Measurements from ENCODE around the gene KCNIP3.
"Not testable (repeated sequence)": the region's sequence is repeated elsewhere in the genome, so short reads cannot be mapped to it uniquely, and the experiment has no call there.

KCNIP3 gene

DNA sequence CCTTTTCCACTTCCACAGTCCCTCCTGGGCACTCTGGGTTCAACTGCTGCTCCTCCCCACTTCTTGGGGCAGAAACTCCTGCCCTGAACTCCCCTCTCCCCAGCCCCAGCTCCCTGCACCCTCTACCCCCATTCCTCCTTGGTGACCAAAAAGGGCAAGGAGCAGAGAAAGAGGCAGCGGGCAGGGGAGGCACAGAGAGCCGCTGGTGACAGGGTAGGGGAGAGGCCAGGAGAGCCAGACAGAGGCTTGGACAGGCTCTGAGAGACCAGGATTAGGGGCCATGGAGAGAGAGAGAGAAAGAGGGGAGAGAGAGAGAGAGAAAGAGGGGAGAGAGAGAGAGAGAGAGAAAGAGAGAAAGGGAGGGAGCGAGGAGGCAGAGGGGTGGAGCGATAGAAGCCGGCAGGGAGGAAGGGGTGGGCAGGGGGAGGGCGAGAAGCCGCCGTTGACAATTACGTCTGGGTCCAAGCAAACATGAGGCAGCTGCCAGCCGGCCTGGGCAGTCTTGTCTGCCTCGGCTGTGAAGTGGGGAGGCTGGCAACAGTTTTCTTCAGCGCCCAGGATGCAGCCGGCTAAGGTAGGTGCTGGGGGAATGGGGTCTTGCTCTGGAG lies at the start of gene KCNIP3:
Gene KCNIP3 (plus strand): TSS at position 468 of the 608 bp plus-strand sequence. CDS start 92 bp downstream, at position 560.
- no peak for DNase-seq

DNA sequence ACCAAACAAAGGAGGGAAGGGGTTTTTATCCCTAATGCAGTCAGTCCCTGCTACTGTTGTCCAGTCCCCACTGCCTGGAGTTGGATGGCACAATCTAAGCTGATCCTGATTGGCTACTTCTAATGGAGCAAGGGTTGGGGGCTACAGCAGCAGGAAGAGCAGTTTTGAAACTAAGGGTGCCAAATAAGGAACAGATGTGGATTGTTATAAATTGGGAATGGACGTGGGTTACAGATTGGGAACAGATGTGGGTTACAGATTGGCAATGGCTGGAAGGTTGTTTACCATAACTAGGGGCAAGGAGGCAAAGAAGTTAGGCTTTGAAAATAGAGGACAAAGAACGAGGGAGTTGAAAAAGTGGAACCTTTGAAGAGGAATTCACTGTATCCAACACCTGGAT lies 38.9 kb upstream of the KCNIP3 start:
- DNase-seq: no peak

DNA sequence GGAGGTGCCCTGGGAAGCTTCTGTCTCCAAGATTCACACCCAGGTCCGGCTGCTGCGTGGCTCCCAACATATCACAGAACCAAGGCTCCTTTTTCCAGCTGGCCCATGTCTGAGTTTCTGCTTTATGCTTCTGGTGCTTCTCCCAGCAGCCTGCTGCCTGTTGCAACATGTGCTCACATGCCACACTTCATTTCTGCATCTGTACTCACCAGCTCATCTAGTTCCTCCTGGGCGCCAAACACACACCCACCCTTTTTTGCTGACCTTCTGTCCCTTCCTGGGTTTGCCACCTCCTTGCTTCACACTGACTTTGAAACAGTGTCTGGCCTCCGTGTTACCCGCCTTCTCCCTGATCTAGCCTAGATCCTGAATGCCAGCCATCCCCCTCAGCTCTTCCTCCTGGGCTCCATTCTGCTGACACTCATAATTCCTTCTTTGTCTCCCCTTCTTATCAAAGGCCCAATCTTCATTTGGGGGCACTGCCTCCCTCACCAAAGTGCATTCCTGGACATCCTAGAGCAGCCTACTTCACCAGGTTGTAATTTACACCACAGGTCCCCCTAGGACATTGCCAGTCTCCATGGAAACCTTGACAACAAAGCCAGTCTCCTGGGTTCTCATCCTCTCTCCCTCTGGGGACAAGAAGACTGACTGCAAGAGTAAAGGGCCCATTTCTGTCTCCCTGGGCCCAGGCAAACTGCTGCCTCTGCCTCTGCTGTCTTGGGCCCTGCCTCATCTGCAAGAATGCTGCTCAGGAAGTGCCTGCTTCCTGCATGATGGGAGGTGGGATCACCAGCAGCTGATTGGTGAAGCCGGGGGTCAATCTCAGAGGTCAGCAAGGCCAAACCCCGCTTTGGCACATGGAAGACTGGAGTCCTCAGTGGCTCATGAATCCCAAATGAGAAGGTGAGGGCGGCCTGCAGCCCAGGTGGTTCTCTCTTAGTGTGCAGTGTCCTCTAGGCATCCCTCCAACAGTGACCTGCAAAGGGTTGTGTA lies 36.8 kb upstream of the KCNIP3 start:
- no peak for DNase-seq

DNA sequence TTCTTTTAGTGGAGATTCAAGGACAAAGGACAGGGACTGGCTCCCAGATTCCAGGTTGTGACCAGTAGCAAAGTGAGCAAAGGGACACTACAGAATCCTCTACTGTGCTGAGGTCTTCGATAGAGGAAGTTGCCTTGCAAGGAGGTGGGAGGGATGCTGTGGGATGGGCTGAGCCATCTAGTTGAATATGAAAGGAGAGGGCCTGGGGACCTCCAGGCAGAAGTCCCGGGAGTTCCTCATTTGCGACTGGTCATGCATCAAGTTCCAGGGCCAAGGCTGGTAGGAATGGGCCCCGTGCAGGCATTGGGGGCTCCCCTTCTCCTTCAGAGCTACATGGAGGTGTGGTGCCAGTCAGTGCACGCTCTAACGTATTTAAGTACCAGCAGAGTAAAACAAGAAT lies 35.5 kb upstream of the KCNIP3 start:
- no peak for DNase-seq

DNA sequence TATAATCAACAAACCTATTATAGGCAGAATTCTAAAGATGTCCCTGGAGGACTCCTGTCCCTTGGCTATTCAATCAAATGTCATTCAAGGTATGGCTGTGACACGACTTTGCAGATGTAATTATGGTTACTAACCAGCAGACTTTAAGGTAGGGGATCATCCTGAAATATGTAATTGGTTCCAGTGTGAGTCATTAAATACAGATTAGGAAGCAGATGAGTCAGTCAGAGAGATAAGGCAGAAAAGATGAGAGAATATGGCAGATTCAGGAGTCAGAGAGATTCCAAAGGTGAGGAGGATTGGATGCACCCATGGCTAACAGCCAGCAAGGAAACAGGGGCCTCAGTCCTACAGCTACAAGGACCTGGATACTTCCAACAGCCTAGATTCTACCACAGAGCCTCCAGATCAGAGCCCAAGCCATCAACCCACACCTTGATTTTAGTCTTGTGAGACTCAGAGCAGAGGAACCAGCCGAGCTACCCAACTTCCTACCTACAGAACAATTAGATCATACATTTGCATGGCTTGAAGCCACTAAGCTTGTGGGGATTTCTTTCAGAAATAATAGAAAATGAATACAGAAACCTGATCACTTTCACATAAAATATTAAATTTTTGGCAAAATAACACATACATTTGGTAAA lies 34.1 kb upstream of the KCNIP3 start:
- DNase-seq: no peak

DNA sequence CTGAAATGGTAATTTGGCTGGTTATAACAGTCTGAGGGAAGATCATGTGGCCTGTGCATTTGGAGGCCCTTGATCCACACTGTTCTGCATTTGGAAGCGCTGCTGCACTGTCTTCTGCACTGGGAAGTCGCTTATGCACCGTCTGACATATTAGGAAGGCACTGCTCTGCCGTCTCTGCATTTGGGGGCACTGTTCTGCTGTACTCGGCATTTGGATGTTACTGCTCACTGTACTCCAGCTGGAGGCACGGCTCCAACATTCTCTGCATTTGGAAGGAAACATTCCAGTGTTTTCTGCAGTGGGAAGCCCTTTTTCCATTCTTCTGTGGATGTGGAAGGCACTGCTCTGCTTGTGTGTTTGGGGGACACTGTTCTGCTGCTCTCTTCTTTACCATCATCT lies 32.5 kb upstream of the KCNIP3 start:
- no peak for DNase-seq

DNA sequence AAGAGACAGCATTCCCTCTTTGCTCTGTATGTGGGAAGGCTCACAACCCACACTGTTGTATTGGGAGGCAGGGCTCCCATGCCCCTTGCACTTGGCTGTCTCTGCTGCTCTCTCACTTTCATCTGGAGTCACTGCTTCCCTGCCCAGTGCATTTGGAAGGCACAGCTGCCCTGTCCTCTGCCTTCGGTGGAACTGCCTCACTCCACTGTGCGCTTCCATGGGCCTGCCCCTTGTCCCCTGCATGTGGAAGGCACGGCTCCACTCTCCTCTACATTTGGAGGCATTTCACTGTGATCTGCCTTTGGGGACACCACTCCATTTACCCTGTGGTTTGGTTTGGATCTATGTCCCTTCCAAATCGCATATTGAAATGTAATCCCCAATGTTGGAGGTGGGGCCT lies 32.0 kb upstream of the KCNIP3 start:
- DNase-seq: no peak

DNA sequence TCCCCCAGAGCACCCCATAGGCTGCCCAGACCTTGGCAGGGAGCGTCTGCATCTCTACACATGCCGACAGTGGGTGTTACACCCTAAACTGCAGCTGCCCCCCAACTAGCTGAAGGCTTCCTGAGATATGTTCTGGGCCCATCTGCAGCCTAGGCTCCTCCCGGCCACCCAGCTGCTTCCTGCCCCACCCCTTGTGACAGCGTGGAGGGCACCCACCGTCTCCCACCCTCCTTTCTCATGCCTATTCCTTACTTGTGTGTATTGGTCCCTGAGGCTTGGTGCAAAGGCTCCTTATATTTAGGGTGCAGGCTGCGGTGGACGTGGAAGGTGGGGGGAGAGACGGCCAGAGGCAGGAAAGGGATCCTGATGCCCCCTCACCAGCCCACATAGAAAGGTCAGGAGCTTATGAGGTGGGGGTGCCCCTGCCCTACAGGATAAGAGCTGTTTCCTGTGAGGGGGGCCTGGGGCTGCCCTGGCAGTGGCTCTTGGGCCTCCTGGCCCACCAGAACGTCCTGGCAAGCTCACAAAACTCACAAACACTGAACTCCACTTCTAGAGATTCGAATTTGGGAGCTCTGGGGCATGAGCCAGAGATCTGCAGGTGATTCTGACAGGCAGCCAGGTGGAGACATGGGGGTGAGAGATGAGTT lies 30.2 kb upstream of the KCNIP3 start:
- DNase-seq: no peak

DNA sequence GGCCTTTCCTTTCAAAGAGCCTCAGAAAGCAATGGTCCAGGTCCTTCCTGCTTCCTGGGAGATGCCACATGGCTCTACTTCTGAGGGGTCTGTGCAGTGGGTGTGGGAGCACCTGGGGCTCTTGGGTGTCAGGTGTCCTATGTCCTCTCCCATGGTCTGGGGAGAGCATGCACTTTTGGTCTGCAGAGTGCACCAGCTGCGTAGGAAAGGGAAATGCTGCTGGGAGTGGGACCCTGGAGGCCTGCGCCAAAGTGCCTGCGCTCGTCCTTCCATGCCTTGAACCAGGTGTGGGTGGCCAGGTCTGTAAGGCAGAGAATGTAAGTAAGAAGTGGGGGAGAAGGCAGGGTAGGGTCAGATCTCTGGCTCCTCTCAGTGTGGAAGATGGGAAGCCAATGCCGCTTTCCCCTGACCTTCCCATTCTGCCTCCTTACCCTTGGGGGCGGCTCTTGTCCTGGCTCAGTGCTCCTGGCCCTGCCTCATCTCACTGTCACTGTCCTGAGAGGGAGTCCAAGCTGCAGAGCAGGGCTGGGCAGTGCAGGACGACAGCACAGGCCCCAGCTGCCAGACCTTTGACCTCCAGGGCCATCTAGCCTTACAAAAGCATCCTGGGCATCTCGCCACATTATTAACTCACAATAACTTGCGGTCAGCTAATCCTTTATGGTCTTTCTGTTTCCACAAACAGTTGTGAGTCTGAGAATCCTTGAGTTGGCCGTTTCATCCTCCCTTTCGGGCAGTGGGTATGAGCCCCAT lies 29.5 kb upstream of the KCNIP3 start:
- DNase-seq: no peak

DNA sequence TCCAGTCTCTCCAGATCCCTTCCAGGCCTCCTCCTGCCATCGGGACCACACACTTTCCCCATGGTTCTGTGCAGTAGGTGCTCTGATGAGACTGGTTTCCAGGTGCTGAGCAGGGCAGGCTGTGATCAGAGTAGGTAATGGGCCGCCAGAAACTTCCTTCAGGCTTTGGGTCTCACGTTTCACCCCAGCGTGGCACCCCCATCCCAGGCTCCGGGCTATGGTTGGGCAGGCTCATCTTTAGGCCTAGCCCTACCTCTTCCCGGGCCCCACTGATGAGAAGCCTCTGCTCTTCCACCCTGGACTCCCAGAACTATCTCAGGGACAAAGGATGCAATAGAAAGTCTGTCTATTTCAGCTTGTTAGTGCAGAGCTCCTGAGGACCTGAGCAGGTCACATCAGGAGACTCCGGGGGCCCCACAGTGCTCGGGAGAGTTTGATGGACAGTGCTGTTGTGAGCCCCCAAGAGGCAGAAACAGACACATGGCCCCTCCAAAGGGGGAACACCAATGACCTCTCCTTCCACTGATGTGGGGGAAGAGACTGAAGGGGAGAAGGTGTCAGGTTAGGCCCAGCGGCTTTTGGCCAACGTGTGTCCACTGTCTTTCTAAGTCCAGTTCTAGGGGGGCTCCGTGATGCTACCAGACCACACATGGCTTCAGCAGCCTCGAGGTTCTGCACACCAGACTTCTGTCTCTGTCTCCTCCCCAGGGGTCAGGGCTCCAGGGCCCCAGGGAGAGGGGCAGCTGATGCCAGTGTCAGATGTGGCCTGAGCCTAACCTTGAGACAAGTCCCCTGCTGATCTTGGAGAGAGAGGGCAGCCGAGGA lies 28.7 kb upstream of the KCNIP3 start:
- DNase-seq: no peak

DNA sequence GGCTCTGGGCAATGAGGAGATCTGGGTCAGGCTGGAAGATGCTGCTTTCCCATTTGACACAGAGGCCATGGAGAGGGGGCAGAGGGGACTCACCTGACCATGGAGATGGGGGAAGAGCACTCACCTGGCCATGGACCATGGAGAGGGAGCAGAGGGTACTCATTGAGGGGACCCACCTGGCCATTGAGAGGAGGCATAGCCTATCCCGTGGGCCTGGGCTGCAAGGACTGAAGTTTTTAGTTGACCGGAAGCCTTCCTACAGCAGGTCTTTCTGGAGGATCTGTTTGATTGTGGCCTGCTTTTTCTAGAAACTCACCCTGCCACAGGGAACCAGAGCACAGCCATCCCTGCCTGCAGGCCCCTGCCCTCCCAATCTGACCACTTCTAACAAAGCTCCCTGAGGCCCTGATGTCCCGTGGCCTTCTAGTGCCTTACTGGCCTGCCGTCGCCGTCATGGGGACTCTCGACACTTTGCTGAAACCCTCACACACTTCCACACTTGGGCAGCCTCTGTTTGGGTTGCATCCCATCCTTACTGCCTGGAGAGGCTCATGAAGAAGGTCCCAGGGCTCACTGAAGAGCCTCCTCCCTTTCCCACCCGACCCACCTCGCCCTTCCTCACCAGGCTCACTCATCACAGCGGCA lies 28.0 kb upstream of the KCNIP3 start:
- no peak for DNase-seq

DNA sequence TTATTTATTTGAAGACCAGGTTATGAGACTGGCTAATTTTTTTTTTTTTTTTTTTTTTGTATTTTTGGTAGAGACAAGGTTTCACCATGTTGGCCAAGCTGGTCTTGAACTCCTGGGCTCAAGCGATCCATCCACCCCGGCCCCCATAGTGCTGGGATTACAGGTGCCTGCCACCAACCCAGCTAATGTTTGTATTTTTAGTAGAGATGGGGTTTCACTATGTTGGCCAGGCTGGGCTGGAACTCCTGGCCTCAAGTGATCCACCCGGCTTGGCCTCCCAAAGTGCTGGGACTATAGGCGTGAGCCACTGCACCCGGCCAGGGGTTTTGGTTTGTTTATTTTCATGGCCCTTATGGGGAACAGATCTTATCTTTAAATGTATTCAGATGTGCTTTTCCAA lies 27.4 kb upstream of the KCNIP3 start:
- DNase-seq: not testable (repeated sequence)

DNA sequence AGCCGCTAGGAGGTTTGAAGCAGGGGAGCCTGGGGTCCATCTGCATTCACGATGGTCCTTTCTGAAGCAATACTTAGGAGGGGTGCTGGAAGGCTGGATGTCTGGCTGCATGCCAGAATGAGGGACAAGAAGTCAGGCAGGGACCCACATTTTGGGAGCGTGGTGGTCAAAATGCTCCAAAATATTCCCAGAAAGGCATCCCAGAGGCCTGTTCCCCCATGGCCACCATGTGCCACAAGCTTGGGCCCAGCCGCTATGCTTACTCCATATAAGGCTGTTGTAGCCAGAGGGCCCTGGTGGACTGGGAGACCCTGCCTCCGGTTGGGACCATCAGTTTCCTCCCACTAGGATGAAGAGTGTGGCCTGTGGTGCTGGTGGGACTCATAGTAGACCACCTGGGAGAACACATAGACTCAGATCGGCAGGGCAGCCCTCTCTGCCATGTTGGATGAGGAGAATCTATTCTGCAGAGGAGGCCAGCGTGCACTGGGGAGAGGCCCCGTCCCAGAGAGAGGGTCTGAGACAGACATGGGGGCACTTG lies 26.5 kb upstream of the KCNIP3 start:
- no peak for DNase-seq

DNA sequence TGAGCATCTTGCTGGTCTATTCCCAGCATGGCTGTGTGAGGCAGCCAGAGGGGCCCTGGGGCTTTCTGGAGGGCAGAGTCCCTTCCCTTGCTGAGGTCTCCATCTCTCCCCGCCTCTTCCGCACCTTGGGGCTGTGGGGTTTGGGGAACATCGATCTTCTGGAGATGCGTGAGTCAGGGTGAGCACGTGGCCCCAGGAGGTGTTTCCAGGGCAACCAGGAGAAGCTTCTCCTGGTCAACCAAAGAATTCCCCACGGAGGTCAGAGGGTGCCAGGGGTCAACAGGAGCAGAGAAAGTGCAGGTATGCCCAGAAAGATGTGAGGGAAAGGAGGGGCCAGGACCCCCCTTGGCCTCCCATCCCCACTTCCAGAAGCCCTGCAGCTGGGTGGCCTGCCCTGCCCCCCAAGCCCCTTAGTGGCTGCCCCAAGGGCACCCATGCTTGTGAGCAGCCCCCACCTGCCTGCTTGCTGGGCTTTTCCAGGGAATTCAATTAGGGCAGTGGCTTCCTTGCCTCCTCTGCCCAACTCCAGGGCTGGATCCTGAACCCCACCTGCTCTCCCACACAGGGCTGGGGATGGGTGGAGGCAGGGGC lies 25.7 kb upstream of the KCNIP3 start:
- no peak for DNase-seq

DNA sequence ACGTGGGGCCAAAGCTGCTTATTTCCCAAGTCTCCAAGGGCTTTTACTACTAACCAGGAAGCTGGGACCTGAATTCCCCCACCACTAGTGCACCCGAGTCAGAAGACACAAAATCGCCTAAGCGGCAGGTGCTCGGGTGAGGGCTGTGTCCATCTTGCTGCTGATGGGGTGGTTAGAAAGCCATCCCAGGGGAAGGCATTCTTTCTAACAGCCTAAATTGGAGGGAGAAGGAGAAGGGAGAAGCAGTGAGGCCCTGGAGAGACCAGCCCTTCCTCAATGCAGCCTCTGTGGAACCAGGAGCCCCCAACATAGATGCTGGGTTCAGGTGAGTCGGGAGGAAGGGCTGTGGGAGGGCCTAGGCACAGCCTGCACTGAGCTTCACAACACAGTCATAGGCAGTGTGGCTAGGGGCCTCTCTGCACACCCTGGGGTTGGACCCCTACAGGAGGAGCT lies 24.8 kb upstream of the KCNIP3 start:
- no peak for DNase-seq

DNA sequence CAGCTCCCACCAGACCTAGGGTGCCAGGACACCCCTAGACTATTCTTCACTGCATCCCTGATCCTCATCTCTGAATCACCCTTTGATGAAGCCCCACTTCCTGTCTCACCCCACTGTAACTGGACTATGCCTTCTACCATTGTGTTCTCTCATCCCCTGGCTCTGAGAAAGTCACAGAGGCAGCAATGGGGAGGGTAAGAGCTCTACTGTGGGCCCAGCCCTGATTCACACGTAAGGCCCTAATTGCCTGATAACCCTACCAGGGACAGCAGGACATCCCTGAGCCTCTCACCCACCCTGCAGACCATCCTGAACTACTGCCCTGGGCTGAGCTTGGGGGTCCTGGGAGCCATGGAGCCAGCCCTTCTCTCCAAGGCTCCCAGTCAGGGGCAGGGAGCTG lies 24.4 kb upstream of the KCNIP3 start:
- no peak for DNase-seq

DNA sequence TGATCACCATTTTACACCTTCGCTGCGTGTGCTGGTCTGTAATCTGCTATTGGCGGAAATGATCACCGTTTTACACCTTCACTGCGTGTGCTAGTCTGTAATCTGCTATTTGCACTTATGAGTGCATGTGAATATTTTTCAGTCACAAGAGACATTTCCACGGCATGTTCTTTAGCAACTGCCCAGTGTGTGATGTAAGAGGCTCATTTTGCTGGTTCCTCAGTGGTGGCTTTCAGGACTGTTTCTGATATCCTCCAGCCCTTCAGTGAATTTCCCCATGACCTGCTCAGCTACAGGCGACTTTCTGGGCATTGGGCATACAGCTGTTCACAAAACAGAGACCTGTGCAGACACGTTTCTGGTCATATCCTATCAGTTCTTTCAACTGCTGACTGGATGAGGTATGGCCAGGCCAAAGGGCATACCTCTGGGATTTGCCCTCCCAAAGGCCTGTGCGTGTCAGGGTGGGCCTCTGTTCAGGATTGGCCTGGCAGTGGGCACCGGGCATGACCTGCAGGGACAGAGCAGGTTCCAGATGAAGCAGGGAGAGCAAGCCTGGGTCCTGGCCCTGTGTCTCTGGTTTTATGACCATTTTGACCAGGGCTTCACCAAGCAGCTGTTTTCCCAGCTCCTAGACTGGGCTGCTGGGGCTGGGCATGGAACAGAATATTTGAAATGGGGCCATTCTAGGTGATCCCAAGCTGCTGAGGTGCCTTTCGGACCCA lies 23.4 kb upstream of the KCNIP3 start:
- no peak for DNase-seq

DNA sequence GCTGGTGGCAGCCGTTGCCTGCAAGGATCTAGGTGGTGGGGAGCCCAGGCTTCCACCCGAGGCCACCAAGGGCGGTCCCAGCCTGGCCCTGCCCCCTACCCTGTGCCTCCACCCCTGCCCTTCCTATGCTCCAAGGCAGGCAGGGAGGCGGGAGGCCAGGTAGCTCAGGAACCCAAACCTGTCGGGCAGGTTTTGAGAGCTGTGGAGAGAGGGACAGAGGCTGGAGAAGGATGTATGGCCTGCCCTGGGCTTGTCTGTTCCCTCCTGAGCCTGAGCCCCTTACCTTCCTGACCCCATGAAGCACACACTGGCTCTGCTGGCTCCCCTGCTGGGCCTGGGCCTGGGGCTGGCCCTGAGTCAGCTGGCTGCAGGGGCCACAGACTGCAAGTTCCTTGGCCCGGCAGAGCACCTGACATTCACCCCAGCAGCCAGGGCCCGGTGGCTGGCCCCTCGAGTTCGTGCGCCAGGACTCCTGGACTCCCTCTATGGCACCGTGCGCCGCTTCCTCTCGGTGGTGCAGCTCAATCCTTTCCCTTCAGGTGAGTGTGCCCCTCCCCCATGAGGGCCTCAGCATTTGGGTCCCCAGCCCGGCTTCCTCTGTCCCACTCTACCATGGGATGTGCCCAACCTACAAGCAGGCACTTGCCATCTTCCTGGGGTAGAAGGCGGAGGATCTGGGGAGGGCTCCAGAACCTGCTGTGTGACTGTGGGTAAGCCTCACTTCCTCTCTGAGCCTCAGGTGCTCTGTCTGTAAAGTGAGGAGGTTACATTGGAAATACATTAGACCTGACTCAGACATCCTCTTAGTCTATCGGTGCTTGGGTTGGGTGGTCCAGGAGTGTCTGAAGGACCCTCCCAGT lies 22.6 kb upstream of the KCNIP3 start, which contains the start of gene PROM2:
Gene PROM2 (plus strand): TSS at position 159 of the 860 bp plus-strand sequence. CDS start 137 bp downstream, at position 296.
- no peak for DNase-seq
